CD4-positive, CD25-positive, alpha-beta regulatory T cell (primary cell): ENCODE results near the gene BNC1. TPM values are rescaled to one million over a fixed set of nuclear protein-coding genes. Genes with fewer than 3 reads are reported as not detected.

Experiments used
- ATAC-seq, 2 donors: fragments of 150-1000 bp; cut with Tn5 transposase; one replicate each; pipeline ENCODE4 v1.10.0; 2021; ENCODE audit warnings: low read depth in 2 of 2, moderate number of reproducible peaks in 2 of 2, moderate library complexity in 1 of 2
- DNase-seq, 3 donors: peaks; one replicate each; pipeline versions ENCODE4 v3.0.0 to v3.0.0-alpha.2; 2012 to 2022; ENCODE audit warnings: mixed read lengths in 1 of 3
- H3K27ac ChIP-seq: one replicate; pipeline ENCODE4 v1.7.0; 2013; ENCODE audit warnings: mild to moderate bottlenecking, low read length; ENCODE audit not compliant: insufficient read depth, poor library complexity, severe bottlenecking
- H3K27me3 ChIP-seq: one replicate; pipeline ENCODE4 v1.7.0; 2013; ENCODE audit warnings: low read length; ENCODE audit not compliant: control insufficient read depth, insufficient read depth
- H3K36me3 ChIP-seq: one replicate; pipeline ENCODE4 v1.7.0; 2013; ENCODE audit warnings: mild to moderate bottlenecking, low read length, moderate library complexity; ENCODE audit not compliant: control insufficient read depth, insufficient read depth
- H3K4me1 ChIP-seq: 2 replicates; pipeline ENCODE4 v1.7.0; 2013; ENCODE audit warnings: mild to moderate bottlenecking, low read length; ENCODE audit not compliant: insufficient read depth, control insufficient read depth, poor library complexity, severe bottlenecking
- H3K4me3 ChIP-seq: one replicate; pipeline ENCODE4 v1.7.0; 2013; ENCODE audit warnings: low read depth, mild to moderate bottlenecking, low read length, moderate library complexity
- H3K9me3 ChIP-seq, 2 experiments: 1 replicate in 1 of 2; 2 replicates in 1 of 2; pipeline ENCODE4 v1.7.0; 2013; ENCODE audit warnings: low read length in 2 of 2, mild to moderate bottlenecking in 1 of 2, moderate library complexity in 1 of 2; ENCODE audit not compliant: control insufficient read depth in 2 of 2
- H3K27ac Mint-ChIP-seq, 3 donors: one replicate each; pipeline ENCODE4 v1.8.0; 2020 to 2022; ENCODE audit warnings: mild to moderate bottlenecking in 3 of 3, mixed read lengths in 3 of 3, moderate library complexity in 2 of 3
- H3K27me3 Mint-ChIP-seq: one replicate; pipeline ENCODE4 v1.8.0; 2022; ENCODE audit warnings: mild to moderate bottlenecking, mixed read lengths
- H3K36me3 Mint-ChIP-seq: one replicate; pipeline ENCODE4 v1.8.0; 2020; ENCODE audit warnings: mixed read lengths
- H3K4me1 Mint-ChIP-seq, 4 donors: one replicate each; pipeline ENCODE4 v1.8.0; 2020 to 2022; ENCODE audit warnings: mixed read lengths in 4 of 4, mild to moderate bottlenecking in 1 of 4
- H3K4me3 Mint-ChIP-seq, 4 donors: one replicate each; pipeline ENCODE4 v1.8.0; 2020 to 2022; ENCODE audit warnings: mild to moderate bottlenecking in 4 of 4, mixed read lengths in 4 of 4, moderate library complexity in 3 of 4
- H3K9me3 Mint-ChIP-seq, 7 donors: one replicate each; pipeline ENCODE4 v1.8.0; 2020 to 2022; ENCODE audit warnings: mixed read lengths in 7 of 7, mild to moderate bottlenecking in 3 of 7, moderate library complexity in 2 of 7
- polyA plus RNA-seq, 4 donors: library from polyadenylated mRNA; unstranded; fragments of 300-500 nt; fragmentation: Illumina TruSeq; gene quantifications; one replicate each; pipeline ENCODE4 v1.2.3, GENCODE V29; 2021
- total RNA-seq: library from RNA; stranded (reverse); gene quantifications from one replicate; pipeline ENCODE4 v1.2.3, GENCODE V29; 2022

BNC1 gene
- total and polyA plus RNA-seq, 5 donors from 2014 or later, result not detected

DNA sequence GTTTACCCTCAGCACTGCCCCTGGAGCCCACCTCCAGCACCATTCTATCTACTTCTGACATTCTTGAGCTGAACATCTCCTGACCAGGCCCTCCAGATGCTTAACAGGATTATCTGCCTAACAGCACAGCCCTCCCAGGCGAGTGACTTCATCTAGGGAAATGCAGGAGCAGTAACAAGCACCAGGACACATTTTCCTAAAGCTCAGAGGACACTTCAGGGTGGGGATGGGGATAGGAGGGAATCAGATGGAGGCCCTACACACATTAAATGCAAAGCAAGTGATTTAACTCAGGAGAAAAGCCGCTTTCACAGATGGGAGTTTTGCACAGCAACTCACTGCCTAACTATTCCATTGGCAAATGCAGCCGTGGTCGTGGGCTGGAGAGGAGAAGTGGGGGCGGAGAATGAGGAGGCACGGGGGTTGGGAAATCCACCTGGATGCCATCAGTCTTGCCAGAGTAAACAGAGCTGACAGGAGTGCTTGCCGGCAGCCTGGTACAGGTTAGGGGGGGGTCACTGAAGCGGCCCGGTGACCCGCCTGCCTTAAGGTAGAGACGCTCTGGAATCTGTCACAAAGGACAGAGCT, 21.3 kb upstream of the BNC1 start:
- ATAC-seq, result no peak
- H3K27ac ChIP-seq, result no peak overlapping the region
- Mint-ChIP-seq H3K27me3 (peaks cover 17% of the 10 kb centered on the region), H3K27ac (no peak overlapping the region), H3K4me3 (no peak overlapping the region), H3K9me3 (peaks cover 0 to 1% (median 0%) of the 10 kb centered on the region in 7 donors), H3K36me3 (no peaks in the 10 kb centered on the region), H3K4me1 (no peaks in the 10 kb centered on the region)
- no peaks in the 10 kb centered on the region for H3K36me3 ChIP-seq
- no peaks in the 10 kb centered on the region for H3K4me1 ChIP-seq
- no peaks in the 10 kb centered on the region for H3K9me3 ChIP-seq
- H3K4me3 ChIP-seq, result no peak overlapping the region
- no peaks in the 10 kb centered on the region for H3K27me3 ChIP-seq
- no peak for DNase-seq

GRCh38 chr15:83304861-83305703, 20.6 kb upstream of the BNC1 start:
- Mint-ChIP-seq H3K4me3 (no peak overlapping the region), H3K4me1 (no peaks in the 10 kb centered on the region), H3K27me3 (peaks cover 17% of the 10 kb centered on the region), H3K27ac (no peak overlapping the region), H3K9me3 (peaks cover 0 to 1% (median 0%) of the 10 kb centered on the region in 7 donors), H3K36me3 (no peaks in the 10 kb centered on the region)
- no peak for DNase-seq
- no peak for ATAC-seq
- no peak overlapping the region for H3K27ac ChIP-seq
- H3K9me3 ChIP-seq, result no peaks in the 10 kb centered on the region
- no peaks in the 10 kb centered on the region for H3K36me3 ChIP-seq
- no peak overlapping the region for H3K4me3 ChIP-seq
- no peaks in the 10 kb centered on the region for H3K27me3 ChIP-seq
- H3K4me1 ChIP-seq, result no peaks in the 10 kb centered on the region

- H3K4me3 Mint-ChIP-seq, result no peak overlapping the region
- H3K27ac Mint-ChIP-seq, result no peak overlapping the region
- H3K27me3 Mint-ChIP-seq, result peaks cover 17% of the 10 kb centered on the region
Measured at GRCh38 chr15:83303535-83303934, 19.1 kb upstream of the BNC1 start.

DNA sequence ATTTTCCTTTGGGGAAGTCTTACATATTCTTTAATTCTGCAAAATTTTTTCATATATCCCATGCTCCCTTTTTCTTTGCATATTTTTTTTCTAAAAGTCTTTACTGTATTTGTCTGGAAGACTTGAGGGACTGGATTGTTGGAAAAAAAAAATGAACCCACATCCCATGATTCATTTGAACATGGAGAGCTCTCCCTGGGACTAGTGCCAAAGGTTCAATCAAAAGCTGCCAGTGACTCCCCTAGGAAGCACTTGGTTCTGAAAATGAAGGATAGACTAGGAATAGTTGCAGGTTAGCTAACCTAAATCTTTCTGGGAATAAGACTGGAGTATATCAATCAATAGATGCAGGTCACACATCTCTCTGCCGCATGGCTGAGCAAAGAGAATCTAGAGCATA, 16.4 kb upstream of the BNC1 start:
- ATAC-seq (no peak), DNase-seq (no peak)
- no peaks in the 10 kb centered on the region for H3K4me1 ChIP-seq
- Mint-ChIP-seq H3K4me1 (no peaks in the 10 kb centered on the region), H3K27me3 (peaks cover 11% of the 10 kb centered on the region), H3K36me3 (no peaks in the 10 kb centered on the region), H3K27ac (no peak overlapping the region), H3K4me3 (no peak overlapping the region), H3K9me3 (peaks cover 0 to 2% (median 0%) of the 10 kb centered on the region in 7 donors)
- no peaks in the 10 kb centered on the region for H3K9me3 ChIP-seq
- H3K27me3 ChIP-seq, result no peaks in the 10 kb centered on the region
- H3K4me3 ChIP-seq, result no peak overlapping the region
- H3K27ac ChIP-seq, result no peak overlapping the region
- H3K36me3 ChIP-seq, result no peaks in the 10 kb centered on the region

More at GRCh38 chr15:83303535-83303934, 19.1 kb upstream of the BNC1 start:
- no peaks in the 10 kb centered on the region for H3K4me1 ChIP-seq
- ATAC-seq (no peak), DNase-seq (no peak)
- H3K27ac ChIP-seq, result no peak overlapping the region
- H3K27me3 ChIP-seq, result no peaks in the 10 kb centered on the region
- Mint-ChIP-seq H3K36me3 (no peaks in the 10 kb centered on the region), H3K4me1 (no peaks in the 10 kb centered on the region), H3K9me3 (peaks cover 0 to 1% (median 0%) of the 10 kb centered on the region in 7 donors)
- H3K9me3 ChIP-seq, result no peaks in the 10 kb centered on the region
- no peak overlapping the region for H3K4me3 ChIP-seq
- H3K36me3 ChIP-seq, result no peaks in the 10 kb centered on the region

DNA sequence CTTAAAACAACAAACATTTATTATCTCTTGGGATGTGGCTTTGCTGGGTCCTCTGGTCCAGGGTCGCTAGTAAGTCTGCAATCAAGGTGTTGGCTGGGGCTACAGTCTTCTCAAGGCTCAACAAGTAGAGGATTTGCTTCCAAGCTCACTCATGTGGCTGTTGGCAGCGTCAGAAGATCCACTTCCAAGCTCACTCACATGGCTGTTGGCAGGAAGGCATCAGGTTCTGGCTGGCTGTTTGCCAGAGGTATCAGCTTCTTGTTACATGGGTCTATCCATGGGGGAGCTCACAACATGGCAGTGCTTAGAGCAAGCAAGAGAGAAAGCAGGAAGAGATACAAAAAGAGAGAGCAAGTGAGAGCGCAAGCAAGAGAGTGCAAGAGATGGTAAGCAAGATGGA, 15.0 kb upstream of the BNC1 start:
- Mint-ChIP-seq H3K9me3 (peaks cover 0 to 2% (median 0%) of the 10 kb centered on the region in 7 donors), H3K36me3 (no peaks in the 10 kb centered on the region), H3K27me3 (peaks cover 15% of the 10 kb centered on the region), H3K4me1 (no peaks in the 10 kb centered on the region), H3K27ac (no peak overlapping the region), H3K4me3 (no peak overlapping the region)
- Histone ChIP-seq H3K36me3 (no peaks in the 10 kb centered on the region), H3K4me3 (no peak overlapping the region), H3K27ac (no peak overlapping the region), H3K9me3 (no peaks in the 10 kb centered on the region), H3K4me1 (no peaks in the 10 kb centered on the region), H3K27me3 (peaks cover 2% of the 10 kb centered on the region)
- no peak for ATAC-seq
- no peak for DNase-seq

DNA sequence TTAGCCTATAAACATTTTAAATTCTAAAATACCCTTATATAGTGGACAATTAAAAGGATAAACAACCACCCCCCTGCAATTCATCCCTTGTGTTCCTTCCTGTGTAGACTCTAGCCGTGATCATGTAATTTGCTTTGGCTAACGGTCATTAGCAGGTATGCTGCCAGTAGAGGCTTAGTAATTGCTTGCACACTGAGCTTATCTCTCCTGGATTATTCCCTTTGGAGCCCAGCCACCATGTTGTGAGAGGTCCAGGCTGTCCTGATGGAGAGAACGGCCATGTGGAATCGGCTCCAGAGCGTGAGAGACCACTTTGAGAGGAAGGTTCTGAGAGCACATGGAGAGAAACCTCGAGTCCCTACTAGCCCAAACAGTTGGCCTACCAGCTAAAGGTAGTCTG, 11.0 kb upstream of the BNC1 start:
- no peak for ATAC-seq
- H3K9me3 Mint-ChIP-seq, result peaks cover 0 to 2% (median 0%) of the 10 kb centered on the region in 7 donors
- Histone ChIP-seq H3K27me3 (peaks cover 2% of the 10 kb centered on the region), H3K36me3 (no peaks in the 10 kb centered on the region), H3K4me1 (no peaks in the 10 kb centered on the region), H3K27ac (no peak overlapping the region), H3K4me3 (no peak overlapping the region), H3K9me3 (no peaks in the 10 kb centered on the region)
- H3K4me3 Mint-ChIP-seq, result no peak overlapping the region
- no peaks in the 10 kb centered on the region for H3K36me3 Mint-ChIP-seq
- no peaks in the 10 kb centered on the region for H3K4me1 Mint-ChIP-seq
- no peak overlapping the region for H3K27ac Mint-ChIP-seq
- no peak for DNase-seq
- peaks cover 7% of the 10 kb centered on the region for H3K27me3 Mint-ChIP-seq

- no peak overlapping the region for H3K27ac ChIP-seq
- Mint-ChIP-seq H3K36me3 (no peaks in the 10 kb centered on the region), H3K27me3 (peaks cover 15% of the 10 kb centered on the region), H3K4me3 (no peak overlapping the region), H3K27ac (no peak overlapping the region), H3K4me1 (no peaks in the 10 kb centered on the region), H3K9me3 (peaks cover 0 to 4% (median 0%) of the 10 kb centered on the region in 7 donors)
- H3K4me1 ChIP-seq, result no peaks in the 10 kb centered on the region
- DNase-seq, result no peak
- no peak overlapping the region for H3K4me3 ChIP-seq
- H3K9me3 ChIP-seq, result no peaks in the 10 kb centered on the region
- no peak for ATAC-seq
- H3K36me3 ChIP-seq, result no peaks in the 10 kb centered on the region
- peaks cover 2% of the 10 kb centered on the region for H3K27me3 ChIP-seq
Measured at GRCh38 chr15:83293201-83293600, 8.7 kb upstream of the BNC1 start.

DNA sequence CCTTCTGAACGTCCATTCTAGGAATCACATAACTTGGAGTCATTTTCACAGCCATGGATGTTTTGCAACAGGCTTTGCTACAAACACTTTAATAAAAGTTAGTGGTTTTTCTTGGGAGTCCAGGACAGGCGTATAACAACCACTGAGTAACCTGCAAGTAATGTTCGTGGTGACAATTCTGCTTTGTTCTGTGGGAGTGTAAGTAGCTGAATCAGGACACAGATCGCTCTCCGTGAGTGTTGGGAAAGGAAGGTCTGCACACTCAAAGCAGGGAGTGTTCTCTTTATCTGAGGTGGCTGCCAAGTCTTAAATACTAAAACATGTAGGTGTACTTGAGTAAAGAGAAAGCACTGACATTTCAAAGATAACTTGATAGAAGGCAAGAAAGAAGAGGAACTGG, 7.9 kb upstream of the BNC1 start:
- Mint-ChIP-seq H3K4me3 (no peak overlapping the region), H3K27me3 (peaks cover 20% of the 10 kb centered on the region)
- ATAC-seq, result no peak

More for the DNA sequence above, 7.9 kb upstream of the BNC1 start:
- Histone ChIP-seq H3K36me3 (no peaks in the 10 kb centered on the region), H3K27ac (no peak overlapping the region), H3K9me3 (no peaks in the 10 kb centered on the region), H3K4me3 (no peak overlapping the region), H3K4me1 (no peaks in the 10 kb centered on the region), H3K27me3 (peaks cover 5% of the 10 kb centered on the region)
- Mint-ChIP-seq H3K36me3 (no peaks in the 10 kb centered on the region), H3K9me3 (peaks cover 0 to 4% (median 0%) of the 10 kb centered on the region in 7 donors), H3K27ac (no peak overlapping the region), H3K4me1 (no peaks in the 10 kb centered on the region)
- DNase-seq, result no peak
